ENCODE data around the gene RNF125. TPM values are rescaled to one million over a fixed set of nuclear protein-coding genes. Genes with fewer than 3 reads are reported as not detected.
A peak's percentile ranks its signal among the peaks of the same experiment; 100 is the strongest.
"Not testable (repeated sequence)": the region's sequence is repeated elsewhere in the genome, so short reads cannot be mapped to it uniquely, and the experiment has no call there.

RNF125 gene
- 12.1 and 19.7 TPM in 2 replicates for total RNA-seq (2014; rRNA removed; shearing (Covaris generic))

- DNase-seq, result peak; percentile 92
- Histone ChIP-seq H3K36me3 (replicated peaks; ENCODE audit: control insufficient read depth, insufficient read depth, low read length) (no peaks in the 10 kb centered on the region), H3K27me3 (ENCODE audit: control insufficient read depth, insufficient read depth, low read length) (peaks cover 7% of the 10 kb centered on the region), H3K4me3 (ENCODE audit: insufficient read depth, low read depth, low read length) (peak within 1 kb of the TSS; percentile 82)
Measured at GRCh38 chr18:32018331-32019250, at the start of gene RNF125. Gene RNF125, plus strand, starts transcription at chr18:32018825. Its CDS starts 39 bp downstream, at chr18:32018864.

- Histone ChIP-seq H3K36me3 (replicated peaks; ENCODE audit: control insufficient read depth, insufficient read depth, low read length) (no peaks in the 10 kb centered on the region), H3K27me3 (ENCODE audit: control insufficient read depth, insufficient read depth, low read length) (no peaks in the 10 kb centered on the region), H3K4me3 (ENCODE audit: insufficient read depth, low read depth, low read length) (no peak overlapping the region)
- peak; percentile 46 for DNase-seq
Measured at GRCh38 chr18:31970617-31971016, 48.0 kb upstream of the RNF125 start.

GRCh38 chr18:31973929-31974546 lies 44.6 kb upstream of the RNF125 start:
- Histone ChIP-seq H3K27me3 (ENCODE audit: control insufficient read depth, insufficient read depth, low read length) (no peaks in the 10 kb centered on the region), H3K36me3 (replicated peaks; ENCODE audit: control insufficient read depth, insufficient read depth, low read length) (no peaks in the 10 kb centered on the region), H3K4me3 (ENCODE audit: insufficient read depth, low read depth, low read length) (no peak overlapping the region)
- no peak for DNase-seq

- DNase-seq, result no peak
- Histone ChIP-seq H3K4me3 (ENCODE audit: insufficient read depth, low read depth, low read length) (no peak overlapping the region), H3K27me3 (ENCODE audit: control insufficient read depth, insufficient read depth, low read length) (no peaks in the 10 kb centered on the region), H3K36me3 (replicated peaks; ENCODE audit: control insufficient read depth, insufficient read depth, low read length) (no peaks in the 10 kb centered on the region)
Measured at GRCh38 chr18:31976242-31976641, 42.4 kb upstream of the RNF125 start.

- DNase-seq, result peak; percentile 59
- H3K4me3 ChIP-seq (ENCODE audit: insufficient read depth, low read depth, low read length), result no peak overlapping the region
- H3K27me3 ChIP-seq (ENCODE audit: control insufficient read depth, insufficient read depth, low read length), result no peaks in the 10 kb centered on the region
- H3K36me3 ChIP-seq (replicated peaks; ENCODE audit: control insufficient read depth, insufficient read depth, low read length), result no peaks in the 10 kb centered on the region
Measured at GRCh38 chr18:31977270-31977872, 41.3 kb upstream of the RNF125 start.

GRCh38 chr18:31978616-31979015 lies 40.0 kb upstream of the RNF125 start:
- H3K4me3 ChIP-seq (ENCODE audit: insufficient read depth, low read depth, low read length), result no peak overlapping the region
- H3K27me3 ChIP-seq (ENCODE audit: control insufficient read depth, insufficient read depth, low read length), result no peaks in the 10 kb centered on the region
- no peak for DNase-seq
- H3K36me3 ChIP-seq (replicated peaks; ENCODE audit: control insufficient read depth, insufficient read depth, low read length), result no peaks in the 10 kb centered on the region

GRCh38 chr18:31979714-31980113 lies 38.9 kb upstream of the RNF125 start:
- Histone ChIP-seq H3K27me3 (ENCODE audit: control insufficient read depth, insufficient read depth, low read length) (no peaks in the 10 kb centered on the region), H3K4me3 (ENCODE audit: insufficient read depth, low read depth, low read length) (no peak overlapping the region), H3K36me3 (replicated peaks; ENCODE audit: control insufficient read depth, insufficient read depth, low read length) (no peaks in the 10 kb centered on the region)
- no peak for DNase-seq

- Histone ChIP-seq H3K27me3 (ENCODE audit: control insufficient read depth, insufficient read depth, low read length) (no peaks in the 10 kb centered on the region), H3K4me3 (ENCODE audit: insufficient read depth, low read depth, low read length) (no peak overlapping the region)
- no peak for DNase-seq
Measured at GRCh38 chr18:31980863-31981262, 37.8 kb upstream of the RNF125 start.

GRCh38 chr18:31983020-31983419 lies 35.6 kb upstream of the RNF125 start:
- no peak for DNase-seq
- no peaks in the 10 kb centered on the region for H3K27me3 ChIP-seq (ENCODE audit: control insufficient read depth, insufficient read depth, low read length)
- no peak overlapping the region for H3K4me3 ChIP-seq (ENCODE audit: insufficient read depth, low read depth, low read length)
- no peaks in the 10 kb centered on the region for H3K36me3 ChIP-seq (replicated peaks; ENCODE audit: control insufficient read depth, insufficient read depth, low read length)

More at GRCh38 chr18:31980863-31981262, 37.8 kb upstream of the RNF125 start:
- H3K36me3 ChIP-seq (replicated peaks; ENCODE audit: control insufficient read depth, insufficient read depth, low read length), result no peaks in the 10 kb centered on the region

- Histone ChIP-seq H3K36me3 (replicated peaks; ENCODE audit: control insufficient read depth, insufficient read depth, low read length) (no peaks in the 10 kb centered on the region), H3K4me3 (ENCODE audit: insufficient read depth, low read depth, low read length) (no peak overlapping the region), H3K27me3 (ENCODE audit: control insufficient read depth, insufficient read depth, low read length) (no peaks in the 10 kb centered on the region)
- no peak for DNase-seq
Measured at GRCh38 chr18:31983976-31984375, 34.6 kb upstream of the RNF125 start.

- H3K4me3 ChIP-seq (ENCODE audit: insufficient read depth, low read depth, low read length), result no peak overlapping the region
- H3K36me3 ChIP-seq (replicated peaks; ENCODE audit: control insufficient read depth, insufficient read depth, low read length), result no peaks in the 10 kb centered on the region
- no peak for DNase-seq
- no peaks in the 10 kb centered on the region for H3K27me3 ChIP-seq (ENCODE audit: control insufficient read depth, insufficient read depth, low read length)
Measured at GRCh38 chr18:31990823-31991222, 27.8 kb upstream of the RNF125 start.

- DNase-seq, result no peak
- Histone ChIP-seq H3K27me3 (ENCODE audit: control insufficient read depth, insufficient read depth, low read length) (no peaks in the 10 kb centered on the region), H3K36me3 (replicated peaks; ENCODE audit: control insufficient read depth, insufficient read depth, low read length) (no peaks in the 10 kb centered on the region), H3K4me3 (ENCODE audit: insufficient read depth, low read depth, low read length) (no peak overlapping the region)
Measured at GRCh38 chr18:31996007-31996406, 22.6 kb upstream of the RNF125 start.

GRCh38 chr18:31998880-31999412 lies 19.7 kb upstream of the RNF125 start:
- no peaks in the 10 kb centered on the region for H3K36me3 ChIP-seq (replicated peaks; ENCODE audit: control insufficient read depth, insufficient read depth, low read length)
- H3K27me3 ChIP-seq (ENCODE audit: control insufficient read depth, insufficient read depth, low read length), result no peaks in the 10 kb centered on the region
- DNase-seq, result no peak
- H3K4me3 ChIP-seq (ENCODE audit: insufficient read depth, low read depth, low read length), result no peak overlapping the region

- not testable (repeated sequence) for H3K36me3 ChIP-seq (replicated peaks; ENCODE audit: control insufficient read depth, insufficient read depth, low read length); DNase-seq; H3K4me3 ChIP-seq (ENCODE audit: insufficient read depth, low read depth, low read length); H3K27me3 ChIP-seq (ENCODE audit: control insufficient read depth, insufficient read depth, low read length)
Measured at GRCh38 chr18:32001141-32001540, 17.5 kb upstream of the RNF125 start.
